Measurements from ENCODE around the gene SLC36A2. TPM values are rescaled to one million over a fixed set of nuclear protein-coding genes. Genes with fewer than 3 reads are reported as not detected.
"Not testable (repeated sequence)": the region's sequence is repeated elsewhere in the genome, so short reads cannot be mapped to it uniquely, and the experiment has no call there.

Gene SLC36A2
- total RNA-seq, 2 donors from 2014 or later: 0.29 TPM; not detected in 1

DNA sequence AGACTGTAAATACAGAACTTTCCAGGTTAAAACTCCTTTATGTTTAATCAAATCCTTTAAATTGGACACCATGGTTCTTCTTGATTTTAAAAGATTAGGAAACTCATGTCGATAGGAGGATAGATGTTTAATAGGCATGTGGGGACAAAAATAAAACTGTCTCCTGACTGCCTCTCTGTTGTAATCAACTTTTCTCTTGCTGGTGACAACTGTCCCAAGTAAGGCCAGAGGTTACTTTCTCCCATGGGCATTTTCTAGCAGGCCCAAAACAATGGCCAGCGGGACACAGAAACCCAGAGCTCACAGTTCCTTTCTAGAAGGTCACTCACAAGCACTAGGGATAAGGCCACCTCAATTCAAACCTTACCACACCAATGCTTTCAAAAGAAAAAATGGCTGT, 14.5 kb downstream of the SLC36A2 start:
- DNase-seq: no peak
- intact Hi-C loops (cut with DNase I): no loop called here
- ATAC-seq: no peak

DNA sequence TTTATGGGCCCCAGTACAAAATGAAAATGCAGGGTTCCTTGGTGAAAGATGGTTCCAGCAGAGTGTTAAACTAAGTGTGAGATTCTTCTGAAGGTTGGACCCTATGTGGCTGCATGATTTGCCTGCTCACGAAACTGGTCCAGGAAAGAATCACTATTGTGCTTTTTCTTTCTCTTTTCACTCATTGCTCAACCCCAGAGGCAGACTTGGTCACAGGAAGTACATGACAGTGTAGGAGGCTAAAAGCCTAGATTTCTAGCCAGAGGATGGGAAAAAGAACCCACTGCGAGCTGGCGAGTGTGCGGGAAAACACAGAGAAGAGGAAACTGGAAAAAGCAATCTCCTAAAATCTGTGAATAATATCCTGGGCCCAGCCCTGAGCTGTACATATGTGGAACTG, 18.6 kb downstream of the SLC36A2 start:
- intact Hi-C loops (cut with DNase I): no loop called here
- DNase-seq: no peak
- ATAC-seq: no peak

DNA sequence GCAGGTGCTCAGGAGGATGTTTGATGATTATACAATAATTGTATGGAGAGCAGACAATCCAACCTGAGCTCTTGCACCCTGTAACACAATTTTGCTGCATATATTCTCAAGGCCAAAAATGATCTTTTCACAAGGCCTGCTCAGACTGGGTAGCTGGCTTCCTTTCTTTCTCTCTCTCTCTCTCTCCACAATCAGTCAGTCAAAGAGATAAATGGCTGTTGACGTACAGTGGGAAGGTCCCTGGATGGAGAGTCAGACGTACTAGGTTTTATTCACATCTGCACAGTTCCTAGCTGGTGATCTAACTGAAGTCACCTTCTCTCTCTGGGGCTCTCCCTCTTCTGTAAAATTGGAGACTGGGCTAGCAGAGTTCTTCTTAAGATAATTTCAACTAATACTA, 19.8 kb downstream of the SLC36A2 start:
- intact Hi-C loops (cut with DNase I): no loop called here
- no peak for ATAC-seq
- no peak for DNase-seq

DNA sequence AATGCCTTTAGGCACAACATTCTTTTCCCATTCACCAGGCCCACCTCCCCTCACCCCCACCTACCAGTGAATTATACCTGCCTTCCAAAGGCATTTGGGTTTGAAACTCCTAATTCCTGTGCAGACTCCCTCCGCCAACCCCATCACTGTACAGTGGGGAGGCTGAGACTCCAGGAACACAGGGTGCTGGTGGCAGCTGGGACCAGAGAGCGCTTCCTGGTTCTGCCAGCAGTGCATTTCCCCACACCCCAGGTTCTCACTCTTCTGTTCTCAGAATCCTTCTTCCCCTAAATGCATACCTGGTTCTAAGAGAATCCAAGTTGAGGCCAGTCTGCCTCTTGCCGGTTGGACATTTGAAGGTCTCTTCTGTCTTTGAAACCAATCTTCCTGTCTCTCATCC, 21.1 kb downstream of the SLC36A2 start:
- DNase-seq (no peak), ATAC-seq (no peak)
- intact Hi-C loops (cut with DNase I): no loop called here

DNA sequence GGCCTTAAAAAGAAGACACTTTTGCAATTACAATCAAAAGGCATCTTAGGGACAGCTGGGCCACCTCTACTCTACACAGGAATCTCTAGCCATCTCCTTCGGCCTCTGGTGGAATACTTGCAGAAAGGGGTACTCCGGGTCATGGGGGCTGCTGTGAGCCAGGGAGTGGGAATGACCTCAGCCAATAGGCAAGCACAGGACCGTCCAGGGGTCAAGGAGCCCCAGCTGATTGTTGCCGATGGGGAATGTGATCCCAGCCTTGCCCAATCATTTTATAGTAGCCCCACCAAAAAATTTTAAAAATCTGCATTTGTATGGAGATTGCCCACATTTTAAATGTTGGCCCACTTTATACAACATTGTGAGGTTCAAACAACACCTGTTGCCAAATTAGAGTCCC, 26.9 kb downstream of the SLC36A2 start:
- intact Hi-C loops (cut with DNase I): no loop called here
- ATAC-seq (no peak), DNase-seq (no peak)

DNA sequence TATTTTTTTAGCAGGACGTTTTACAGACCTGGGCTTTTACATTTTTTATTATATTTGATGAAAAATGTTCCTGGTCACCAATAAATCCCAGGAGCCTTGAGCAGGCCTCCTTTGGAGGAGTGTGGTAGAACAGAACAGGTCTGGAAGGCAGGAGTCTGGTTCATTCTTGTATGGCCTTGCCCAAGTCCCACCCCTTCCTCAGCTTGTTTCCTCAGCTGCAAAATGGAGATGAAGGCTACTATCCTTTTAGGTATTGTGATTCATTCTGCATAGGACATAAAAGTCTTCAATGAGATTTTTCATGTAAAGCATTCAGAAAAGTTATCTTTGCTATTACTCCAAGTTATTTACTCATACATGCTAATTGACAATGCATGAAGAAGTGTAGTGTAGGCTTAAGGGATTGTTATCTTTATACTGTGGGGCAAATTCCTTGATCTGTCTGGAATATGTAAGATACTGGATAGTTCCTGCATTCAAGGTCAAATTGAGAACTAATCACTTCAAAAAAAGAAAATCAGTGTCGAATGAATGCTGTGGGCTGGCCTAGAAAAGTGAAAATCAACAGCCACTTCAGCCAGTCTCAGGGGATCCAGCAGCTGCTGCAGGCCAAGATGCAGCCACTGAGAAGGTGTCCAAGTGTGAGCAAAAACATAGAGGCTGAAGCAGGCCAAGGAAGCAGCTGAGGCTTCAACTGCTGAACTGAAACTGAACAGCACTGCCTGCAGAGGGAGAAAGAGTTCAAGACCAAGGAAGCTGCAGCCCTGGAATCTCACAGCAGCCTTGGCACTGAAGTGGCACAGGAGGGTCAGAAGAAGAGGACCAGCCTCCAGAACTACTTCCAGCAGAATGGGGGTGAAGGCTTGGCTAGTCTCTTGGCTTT, 28.3 kb downstream of the SLC36A2 start:
- DNase-seq: no peak
- intact Hi-C loops (cut with DNase I): no loop called here
- peak; percentile 81 to 94 for ATAC-seq

DNA sequence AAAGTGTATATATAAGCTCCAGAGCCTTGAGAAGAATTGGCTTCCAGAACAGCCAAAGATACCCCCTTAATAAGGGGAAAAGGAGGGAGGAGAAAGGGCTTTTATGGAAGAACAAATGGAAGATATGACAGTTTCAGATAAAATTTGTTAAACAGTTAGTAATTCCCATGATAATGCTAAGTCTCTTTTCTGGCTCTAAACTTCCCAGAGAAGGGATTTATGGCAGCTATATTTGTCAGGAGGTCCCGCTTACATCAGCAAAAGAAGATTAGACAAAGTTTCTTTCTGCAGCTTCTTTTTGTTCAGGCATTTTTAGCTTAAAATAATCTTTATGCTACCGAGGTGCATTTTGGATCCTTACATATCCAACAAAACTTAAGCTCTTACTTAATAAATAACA, 29.5 kb downstream of the SLC36A2 start:
- intact Hi-C loops (cut with DNase I): no loop called here
- no peak for DNase-seq
- ATAC-seq: no peak

GRCh38 chr5:151315998-151316597, 31.3 kb downstream of the SLC36A2 start:
- intact Hi-C loops (cut with DNase I): no loop called here
- DNase-seq: peak; percentile 81
- peak; percentile 80 to 86 for ATAC-seq

DNA sequence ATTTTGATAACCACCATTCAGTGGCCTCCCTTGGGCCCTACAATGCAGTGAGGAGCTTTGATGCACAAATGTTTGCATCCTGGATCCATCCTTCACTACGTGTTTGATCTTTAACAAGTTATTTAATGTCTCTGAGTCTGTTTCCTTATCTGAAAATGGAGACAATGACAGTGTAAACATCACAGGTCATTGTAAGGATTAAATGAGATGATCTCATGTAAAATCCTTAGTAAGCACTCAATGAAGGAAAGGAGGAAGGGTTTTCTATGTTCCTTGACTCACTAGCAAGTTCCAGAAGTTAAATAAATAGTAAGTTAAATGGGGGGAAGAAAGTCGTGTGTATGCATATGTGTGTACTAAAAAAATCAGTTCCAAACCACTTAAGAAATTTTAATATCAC, 34.0 kb downstream of the SLC36A2 start:
- intact Hi-C loops (cut with DNase I): no loop called here
- no peak for DNase-seq

GRCh38 chr5:151312756-151313324, 34.5 kb downstream of the SLC36A2 start:
- no peak for DNase-seq
- intact Hi-C loops (cut with DNase I): no loop called here

More for the DNA sequence above, 34.0 kb downstream of the SLC36A2 start:
- ATAC-seq: no peak

GRCh38 chr5:151310932-151311331, 36.4 kb downstream of the SLC36A2 start:
- ATAC-seq (no peak), DNase-seq (no peak)
- intact Hi-C loops (cut with DNase I): no loop called here

More at GRCh38 chr5:151312756-151313324, 34.5 kb downstream of the SLC36A2 start:
- ATAC-seq: no peak

DNA sequence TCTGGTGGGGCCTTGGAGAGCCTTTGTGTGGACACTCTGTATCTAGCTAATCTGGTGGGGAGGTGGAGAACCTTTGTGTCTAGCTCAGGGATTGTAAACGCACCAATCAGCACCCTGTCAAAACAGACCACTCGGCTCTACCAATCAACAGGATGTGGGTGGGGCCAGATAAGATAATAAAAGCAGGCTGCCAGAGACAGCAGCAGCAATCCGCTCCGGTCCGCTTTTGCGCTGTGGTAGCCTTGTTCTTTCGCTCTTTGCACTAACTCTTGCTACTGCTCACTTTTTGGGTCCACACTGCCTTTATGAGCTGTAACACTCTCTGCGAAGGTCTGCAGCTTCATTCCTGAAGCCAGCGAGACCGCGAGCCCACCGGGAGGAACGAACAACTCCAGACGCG, 37.5 kb downstream of the SLC36A2 start:
- intact Hi-C loops (cut with DNase I); ATAC-seq; DNase-seq: not testable (repeated sequence)

GRCh38 chr5:151309266-151309665, 38.1 kb downstream of the SLC36A2 start:
- intact Hi-C loops (cut with DNase I); ATAC-seq; DNase-seq: not testable (repeated sequence)

DNA sequence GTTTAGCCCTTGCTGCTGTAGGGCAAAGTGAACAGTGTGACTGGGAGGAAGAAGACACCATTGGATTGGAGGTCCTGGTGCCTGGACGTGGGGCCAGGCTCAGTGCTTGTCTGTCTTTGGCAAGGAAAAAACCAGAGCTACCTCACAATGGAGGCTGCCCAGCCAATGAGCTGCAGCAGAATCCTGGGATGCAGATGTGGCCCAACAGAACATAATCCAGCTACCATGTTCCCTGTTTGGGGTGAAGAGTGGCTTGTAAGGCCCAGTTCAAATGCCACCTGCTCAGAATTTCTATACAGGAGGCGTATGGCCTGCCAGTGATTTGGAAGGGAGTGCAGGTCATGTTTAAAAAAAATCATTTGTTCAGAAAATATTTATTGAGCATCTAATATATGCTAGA, 43.7 kb downstream of the SLC36A2 start, which contains the start of gene SLC36A3:
SLC36A3 (minus strand) TSS at position 101 of the 400 bp plus-strand sequence. CDS start 412 bp downstream, outside the sequence.
- intact Hi-C loops (cut with DNase I): no loop called here
- no peak for ATAC-seq
- DNase-seq: no peak

DNA sequence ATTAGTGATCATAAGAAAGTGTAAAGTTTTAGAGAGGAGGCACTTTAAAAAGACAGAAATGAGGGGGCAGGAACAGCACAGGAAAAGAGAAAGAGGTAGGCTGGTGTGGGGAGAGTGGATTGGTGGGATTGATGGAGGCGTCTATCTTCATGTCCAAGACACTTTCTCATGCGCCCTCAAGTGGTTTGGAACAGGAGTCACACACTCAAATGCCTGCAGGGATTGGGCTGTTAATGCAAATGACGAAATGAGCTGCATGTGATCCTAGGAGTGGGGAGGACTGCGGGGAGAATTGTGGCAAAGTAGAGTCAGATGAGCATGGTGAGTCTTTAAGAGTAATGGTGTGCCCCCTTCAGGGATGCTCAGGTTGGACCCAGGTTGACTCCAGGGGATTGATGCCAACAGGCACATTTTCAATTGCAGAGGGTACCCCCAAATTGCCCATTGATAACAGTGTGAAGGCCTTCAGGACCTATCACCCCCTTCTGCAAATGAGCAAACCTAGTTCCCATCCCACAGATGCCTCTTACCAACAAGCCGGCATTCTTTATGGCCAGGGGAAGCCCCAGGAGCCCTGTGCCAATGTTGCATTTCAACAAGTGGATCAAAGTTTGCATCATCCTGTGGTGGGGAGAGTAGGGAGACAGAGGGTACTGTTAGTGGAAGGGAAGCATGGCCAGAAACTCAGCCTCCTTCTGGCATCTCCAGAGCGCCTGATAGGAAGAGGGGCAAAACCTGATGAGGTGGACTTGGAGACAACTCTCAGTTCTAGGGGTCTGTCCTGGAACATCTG, 49.1 kb downstream of the SLC36A2 start:
- ATAC-seq (peak in 1 of 2 donors; percentile 67), DNase-seq (no peak)
- intact Hi-C loops (cut with DNase I): no loop called here

GRCh38 chr5:151296974-151297373, 50.4 kb downstream of the SLC36A2 start:
- ATAC-seq (no peak), DNase-seq (no peak)
- intact Hi-C loops (cut with DNase I): no loop called here

DNA sequence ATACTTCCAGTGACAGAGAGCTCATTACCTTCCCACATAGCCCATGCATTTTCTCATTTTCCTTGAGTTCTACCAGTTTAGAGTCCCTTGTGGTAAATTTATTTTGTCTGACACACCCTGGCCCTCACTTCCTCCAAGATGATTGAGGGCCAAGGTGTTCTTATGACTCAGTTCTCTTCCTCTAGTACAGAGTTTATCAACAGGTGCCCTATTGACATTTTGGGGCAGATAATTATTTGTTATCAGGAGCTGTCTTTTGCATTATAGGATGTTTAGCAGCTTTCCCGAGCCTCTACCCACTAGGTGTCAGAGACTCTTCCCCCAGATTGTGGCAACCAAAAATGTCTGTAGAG, 50.9 kb downstream of the SLC36A2 start:
- ATAC-seq (no peak), DNase-seq (no peak)
- intact Hi-C loops (cut with DNase I): no loop called here

- DNase-seq (no peak), ATAC-seq (no peak)
- intact Hi-C loops (cut with DNase I): no loop called here
Observed at GRCh38 chr5:151295791-151296477, 51.4 kb downstream of the SLC36A2 start.

GRCh38 chr5:151295138-151295537, 52.2 kb downstream of the SLC36A2 start:
- intact Hi-C loops (cut with DNase I): no loop called here
- DNase-seq: no peak

More at GRCh38 chr5:151295138-151295537, 52.2 kb downstream of the SLC36A2 start:
- ATAC-seq: no peak

Data from left cardiac atrium (tissue), 4 donors.